ENCODE measurements around the gene COL27A1. TPM values are rescaled to one million over a fixed set of nuclear protein-coding genes. Genes with fewer than 3 reads are reported as not detected.
A peak's percentile ranks its signal among the peaks of the same experiment; 100 is the strongest.
"Not testable (repeated sequence)": the region's sequence is repeated elsewhere in the genome, so short reads cannot be mapped to it uniquely, and the experiment has no call there.

COL27A1 gene
- total and polyA plus RNA-seq, 8 donors = 15.8 to 180 (median 147) TPM

- Histone ChIP-seq H3K9me3 (no peaks in the 10 kb centered on the region), H3K4me3 (no peak overlapping the region), H3K27ac (no peak overlapping the region), H3K36me3 (no peaks in the 10 kb centered on the region), H3K27me3 (no peaks in the 10 kb centered on the region), H3K4me1 (peaks cover 0 to 29% of the 10 kb centered on the region in 2 donors)
- intact Hi-C loops (cut with DNase I) = no loop called here
- TF ChIP-seq, protein P1, sequence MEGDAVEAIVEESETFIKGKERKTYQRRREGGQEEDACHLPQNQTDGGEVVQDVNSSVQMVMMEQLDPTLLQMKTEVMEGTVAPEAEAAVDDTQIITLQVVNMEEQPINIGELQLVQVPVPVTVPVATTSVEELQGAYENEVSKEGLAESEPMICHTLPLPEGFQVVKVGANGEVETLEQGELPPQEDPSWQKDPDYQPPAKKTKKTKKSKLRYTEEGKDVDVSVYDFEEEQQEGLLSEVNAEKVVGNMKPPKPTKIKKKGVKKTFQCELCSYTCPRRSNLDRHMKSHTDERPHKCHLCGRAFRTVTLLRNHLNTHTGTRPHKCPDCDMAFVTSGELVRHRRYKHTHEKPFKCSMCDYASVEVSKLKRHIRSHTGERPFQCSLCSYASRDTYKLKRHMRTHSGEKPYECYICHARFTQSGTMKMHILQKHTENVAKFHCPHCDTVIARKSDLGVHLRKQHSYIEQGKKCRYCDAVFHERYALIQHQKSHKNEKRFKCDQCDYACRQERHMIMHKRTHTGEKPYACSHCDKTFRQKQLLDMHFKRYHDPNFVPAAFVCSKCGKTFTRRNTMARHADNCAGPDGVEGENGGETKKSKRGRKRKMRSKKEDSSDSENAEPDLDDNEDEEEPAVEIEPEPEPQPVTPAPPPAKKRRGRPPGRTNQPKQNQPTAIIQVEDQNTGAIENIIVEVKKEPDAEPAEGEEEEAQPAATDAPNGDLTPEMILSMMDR (IDR thresholded peaks at IDR 0.05) = no peak
- ATAC-seq (no peak), DNase-seq (no peak)
These were observed 166.4 kb downstream of the COL27A1 start for GRCh38 chr9:114321759-114322158.

GRCh38 chr9:114322160-114322818 lies 167.0 kb downstream of the COL27A1 start:
- H3K27me3 ChIP-seq; H3K27ac ChIP-seq; H3K36me3 ChIP-seq; H3K9me3 ChIP-seq; intact Hi-C loops (cut with DNase I); H3K4me3 ChIP-seq: not testable (repeated sequence)
- DNase-seq (peak in 2 of 4 donors; percentile 38 to 50), ATAC-seq (peak; percentile 4)
- H3K4me1 ChIP-seq = peaks cover 0 to 23% of the 10 kb centered on the region in 2 donors

- H3K27me3 ChIP-seq; DNase-seq; intact Hi-C loops (cut with DNase I); H3K4me3 ChIP-seq; H3K36me3 ChIP-seq; H3K9me3 ChIP-seq; H3K27ac ChIP-seq: not testable (repeated sequence)
- ATAC-seq = peak; percentile 87
- peaks cover 0 to 16% of the 10 kb centered on the region in 2 donors for H3K4me1 ChIP-seq
These were observed 167.6 kb downstream of the COL27A1 start, which contains the start of gene ORM1 for GRCh38 chr9:114322831-114323531. Gene ORM1, plus strand, starts transcription at chr9:114323098. Its CDS starts 36 bp downstream, at chr9:114323134.

- DNase-seq; H3K27ac ChIP-seq; H3K4me3 ChIP-seq; H3K4me1 ChIP-seq; H3K27me3 ChIP-seq; H3K36me3 ChIP-seq; H3K9me3 ChIP-seq; ATAC-seq; intact Hi-C loops (cut with DNase I): not testable (repeated sequence)
These were observed 168.5 kb downstream of the COL27A1 start for GRCh38 chr9:114323849-114324248.

DNA sequence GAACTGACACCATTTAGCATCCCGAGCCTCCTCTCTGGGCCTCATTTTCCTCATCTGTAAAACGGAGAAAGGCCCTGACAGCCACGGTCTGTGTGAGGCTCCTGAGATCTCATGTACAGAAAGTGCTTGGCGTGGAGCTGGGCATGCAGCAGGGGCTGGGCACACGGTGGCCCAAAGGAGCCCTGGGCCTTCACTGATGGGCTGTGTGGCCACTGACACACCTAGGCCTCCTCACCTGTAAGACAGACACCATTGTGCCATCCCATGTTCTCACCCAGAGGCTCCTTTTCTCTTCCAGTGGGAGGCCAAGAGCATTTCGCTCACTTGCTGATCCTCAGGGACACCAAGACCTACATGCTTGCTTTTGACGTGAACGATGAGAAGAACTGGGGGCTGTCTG lies 169.2 kb downstream of the COL27A1 start:
- DNase-seq (no peak), ATAC-seq (no peak)
- Histone ChIP-seq H3K4me3 (no peak overlapping the region), H3K36me3 (no peaks in the 10 kb centered on the region), H3K27me3 (no peaks in the 10 kb centered on the region), H3K9me3 (no peaks in the 10 kb centered on the region), H3K27ac (no peak overlapping the region), H3K4me1 (peaks cover 0 to 9% of the 10 kb centered on the region in 2 donors)
- intact Hi-C loops (cut with DNase I) = no loop called here
- TF ChIP-seq, protein P1 (IDR thresholded peaks at IDR 0.05) = no peak

DNA sequence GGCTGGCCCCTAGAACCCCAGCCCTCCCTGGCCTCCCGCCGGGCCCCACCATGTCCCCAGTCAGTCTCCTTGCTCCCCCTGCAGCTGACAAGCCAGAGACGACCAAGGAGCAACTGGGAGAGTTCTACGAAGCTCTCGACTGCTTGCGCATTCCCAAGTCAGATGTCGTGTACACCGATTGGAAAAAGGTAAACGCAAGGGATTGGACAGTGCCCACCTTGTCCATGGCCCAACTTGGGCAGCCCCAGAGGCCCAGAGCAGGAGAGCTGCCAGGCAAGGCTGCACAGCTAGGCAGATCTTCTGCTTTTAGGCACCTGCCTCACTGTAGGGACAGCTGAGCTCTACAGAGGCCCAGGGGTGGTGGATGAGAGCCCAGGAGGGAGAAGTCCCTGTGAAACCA lies 169.6 kb downstream of the COL27A1 start:
- H3K27me3 ChIP-seq; H3K36me3 ChIP-seq; H3K4me3 ChIP-seq; H3K27ac ChIP-seq; intact Hi-C loops (cut with DNase I); H3K9me3 ChIP-seq; ATAC-seq; H3K4me1 ChIP-seq; DNase-seq: not testable (repeated sequence)

- intact Hi-C loops (cut with DNase I); H3K36me3 ChIP-seq; DNase-seq; H3K4me1 ChIP-seq; H3K27ac ChIP-seq; ATAC-seq; H3K9me3 ChIP-seq; H3K27me3 ChIP-seq; H3K4me3 ChIP-seq: not testable (repeated sequence)
These were observed 170.4 kb downstream of the COL27A1 start for GRCh38 chr9:114325684-114326254.
